ENCODE results near the gene ERF. TPM values are rescaled to one million over a fixed set of nuclear protein-coding genes. Genes with fewer than 3 reads are reported as not detected.

Gene ERF
- total RNA-seq, 2 donors from 2014 or later, result 106 to 138 TPM

GRCh38 chr19:42199440-42200115, 55.4 kb downstream of the ERF start:
- no peaks in the 10 kb centered on the region for H3K27me3 ChIP-seq (ENCODE audit: control insufficient read depth, insufficient read depth, low read length, poor library complexity, severe bottlenecking)
- peaks cover 74% of the 10 kb centered on the region for H3K36me3 Mint-ChIP-seq (ENCODE audit: low read depth)
- H3K9me3 ChIP-seq (ENCODE audit: control insufficient read depth, low read length), result no peaks in the 10 kb centered on the region
- H3K27me3 Mint-ChIP-seq (ENCODE audit: insufficient read depth), result peaks cover 6% of the 10 kb centered on the region
- no peak overlapping the region for H3K4me3 Mint-ChIP-seq
- TF ChIP-seq, protein P1, sequence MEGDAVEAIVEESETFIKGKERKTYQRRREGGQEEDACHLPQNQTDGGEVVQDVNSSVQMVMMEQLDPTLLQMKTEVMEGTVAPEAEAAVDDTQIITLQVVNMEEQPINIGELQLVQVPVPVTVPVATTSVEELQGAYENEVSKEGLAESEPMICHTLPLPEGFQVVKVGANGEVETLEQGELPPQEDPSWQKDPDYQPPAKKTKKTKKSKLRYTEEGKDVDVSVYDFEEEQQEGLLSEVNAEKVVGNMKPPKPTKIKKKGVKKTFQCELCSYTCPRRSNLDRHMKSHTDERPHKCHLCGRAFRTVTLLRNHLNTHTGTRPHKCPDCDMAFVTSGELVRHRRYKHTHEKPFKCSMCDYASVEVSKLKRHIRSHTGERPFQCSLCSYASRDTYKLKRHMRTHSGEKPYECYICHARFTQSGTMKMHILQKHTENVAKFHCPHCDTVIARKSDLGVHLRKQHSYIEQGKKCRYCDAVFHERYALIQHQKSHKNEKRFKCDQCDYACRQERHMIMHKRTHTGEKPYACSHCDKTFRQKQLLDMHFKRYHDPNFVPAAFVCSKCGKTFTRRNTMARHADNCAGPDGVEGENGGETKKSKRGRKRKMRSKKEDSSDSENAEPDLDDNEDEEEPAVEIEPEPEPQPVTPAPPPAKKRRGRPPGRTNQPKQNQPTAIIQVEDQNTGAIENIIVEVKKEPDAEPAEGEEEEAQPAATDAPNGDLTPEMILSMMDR (conservative IDR thresholded peaks at IDR 0.05), result no peak
- H3K27ac ChIP-seq (ENCODE audit: low read depth, low read length), result no peak overlapping the region
- H3K4me1 Mint-ChIP-seq, result no peaks in the 10 kb centered on the region
- no peak overlapping the region for H3K4me3 ChIP-seq (ENCODE audit: low read length)
- peak; percentile 86 for DNase-seq
- H3K9me3 Mint-ChIP-seq, result no peaks in the 10 kb centered on the region
- H3K4me1 ChIP-seq (ENCODE audit: control insufficient read depth, insufficient read depth, low read length), result no peaks in the 10 kb centered on the region
- peaks cover 44% of the 10 kb centered on the region for H3K36me3 ChIP-seq (ENCODE audit: control insufficient read depth, insufficient read depth, low read length)
- peak overlapping the region; percentile 52 for H3K27ac Mint-ChIP-seq
- 90 to 94% methylated on average over 23 to 32 of the region's 32 CpGs for WGBS, 2 experiments (ENCODE audit: insufficient coverage in 1 of 2, insufficient read length in 1 of 2)
- H3K9ac ChIP-seq (ENCODE audit: extremely low read depth, low read length, poor library complexity, severe bottlenecking), result no peak overlapping the region

- Mint-ChIP-seq H3K27ac (no peak overlapping the region), H3K9me3 (no peaks in the 10 kb centered on the region), H3K4me3 (no peak overlapping the region), H3K4me1 (no peaks in the 10 kb centered on the region), H3K36me3 (ENCODE audit: low read depth) (peaks cover 67% of the 10 kb centered on the region), H3K27me3 (ENCODE audit: insufficient read depth) (peaks cover 6% of the 10 kb centered on the region)
- H3K27me3 ChIP-seq (ENCODE audit: control insufficient read depth, insufficient read depth, low read length, poor library complexity, severe bottlenecking), result no peaks in the 10 kb centered on the region
- no peak overlapping the region for H3K4me3 ChIP-seq (ENCODE audit: low read length)
- TF ChIP-seq, protein P1 (conservative IDR thresholded peaks at IDR 0.05), result no peak
- no peak overlapping the region for H3K27ac ChIP-seq (ENCODE audit: low read depth, low read length)
- no peaks in the 10 kb centered on the region for H3K4me1 ChIP-seq (ENCODE audit: control insufficient read depth, insufficient read depth, low read length)
- WGBS, 2 experiments (ENCODE audit: insufficient coverage in 1 of 2, insufficient read length in 1 of 2), result 71 to 88% methylated on average over 5 to 7 of the region's 7 CpGs
- no peaks in the 10 kb centered on the region for H3K9me3 ChIP-seq (ENCODE audit: control insufficient read depth, low read length)
- peak; percentile 84 for DNase-seq
- H3K9ac ChIP-seq (ENCODE audit: extremely low read depth, low read length, poor library complexity, severe bottlenecking), result no peak overlapping the region
- H3K36me3 ChIP-seq (ENCODE audit: control insufficient read depth, insufficient read depth, low read length), result peaks cover 39% of the 10 kb centered on the region
Measured at GRCh38 chr19:42198676-42199439, 56.1 kb downstream of the ERF start.

Other genes starting within 250 kb of the ERF start
- gene GRIK5, start 184.9 kb downstream of the ERF start, total RNA-seq, result 10 to 100 TPM; 21.6 to 38.7 TPM
- gene ZNF574, start 179.0 kb downstream of the ERF start, total RNA-seq, result 10 to 100 TPM; 20.9 to 22.1 TPM
- gene POU2F2, start 122.7 kb downstream of the ERF start, total RNA-seq, result 1 to 10 TPM; 1.8 to 2.6 TPM
- gene DEDD2, start 37.5 kb downstream of the ERF start, total RNA-seq, result 10 to 100 TPM; 25.8 to 28.0 TPM
- gene ZNF526, start 34.8 kb downstream of the ERF start, total RNA-seq, result 10 to 100 TPM; 15.7 to 16.0 TPM
- gene GSK3A, start 12.5 kb downstream of the ERF start, total RNA-seq, result 10 to 100 TPM; 52.6 to 55.1 TPM
- 10 to 100 TPM; 48.6 to 57.6 TPM for gene CIC, start 14.1 kb upstream of the ERF start, total RNA-seq
- gene PRR19, start 47.0 kb upstream of the ERF start, total RNA-seq, result 1 to 10 TPM; 1.4 to 2.7 TPM
- 10 to 100 TPM; 63.0 to 70.2 TPM for gene PAFAH1B3, start 47.5 kb upstream of the ERF start, total RNA-seq
- under 1 TPM; 0.38 to 0.42 TPM for gene TMEM145, start 58.2 kb upstream of the ERF start, total RNA-seq
- gene MEGF8, start 70.5 kb upstream of the ERF start, total RNA-seq, result 10 to 100 TPM; 48.0 to 51.4 TPM
- 1 to 10 TPM; 5.0 to 6.6 TPM for gene CNFN, start 135.2 kb upstream of the ERF start, total RNA-seq
- 1 to 10 TPM; 5.9 to 8.1 TPM for gene LIPE, start 172.3 kb upstream of the ERF start, total RNA-seq
- under 1 TPM in 1 of 2 donors, not detected in 1; 0.37 TPM for gene CXCL17, start 187.8 kb upstream of the ERF start, total RNA-seq

All from endodermal cell (in vitro differentiated cells).